ENCODE results near the gene GTF3C4.

DNA sequence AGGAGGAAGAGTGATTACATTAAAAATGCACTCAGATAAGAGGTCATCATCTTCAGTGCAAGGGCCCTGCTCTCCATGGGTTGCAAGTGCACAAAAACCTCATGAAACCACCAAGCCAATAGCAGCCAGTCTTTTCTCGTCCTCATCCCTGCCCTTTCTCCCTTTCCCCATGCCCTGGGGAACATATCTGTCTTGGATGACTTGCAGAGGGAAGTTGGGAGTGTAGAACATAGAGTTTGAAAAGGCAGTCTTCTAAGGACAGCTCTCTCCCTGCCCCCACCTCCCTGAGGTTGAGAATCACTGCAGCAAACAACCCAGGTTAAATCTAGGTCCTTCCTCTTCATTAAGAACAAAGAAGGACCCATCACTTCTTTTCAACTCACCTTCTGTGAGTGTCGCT is 22.5 kb upstream of the GTF3C4 start:
- TF ChIP-seq, protein P1, sequence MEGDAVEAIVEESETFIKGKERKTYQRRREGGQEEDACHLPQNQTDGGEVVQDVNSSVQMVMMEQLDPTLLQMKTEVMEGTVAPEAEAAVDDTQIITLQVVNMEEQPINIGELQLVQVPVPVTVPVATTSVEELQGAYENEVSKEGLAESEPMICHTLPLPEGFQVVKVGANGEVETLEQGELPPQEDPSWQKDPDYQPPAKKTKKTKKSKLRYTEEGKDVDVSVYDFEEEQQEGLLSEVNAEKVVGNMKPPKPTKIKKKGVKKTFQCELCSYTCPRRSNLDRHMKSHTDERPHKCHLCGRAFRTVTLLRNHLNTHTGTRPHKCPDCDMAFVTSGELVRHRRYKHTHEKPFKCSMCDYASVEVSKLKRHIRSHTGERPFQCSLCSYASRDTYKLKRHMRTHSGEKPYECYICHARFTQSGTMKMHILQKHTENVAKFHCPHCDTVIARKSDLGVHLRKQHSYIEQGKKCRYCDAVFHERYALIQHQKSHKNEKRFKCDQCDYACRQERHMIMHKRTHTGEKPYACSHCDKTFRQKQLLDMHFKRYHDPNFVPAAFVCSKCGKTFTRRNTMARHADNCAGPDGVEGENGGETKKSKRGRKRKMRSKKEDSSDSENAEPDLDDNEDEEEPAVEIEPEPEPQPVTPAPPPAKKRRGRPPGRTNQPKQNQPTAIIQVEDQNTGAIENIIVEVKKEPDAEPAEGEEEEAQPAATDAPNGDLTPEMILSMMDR (IDR thresholded peaks at IDR 0.05), result no peak
- TF ChIP-seq POLR2AphosphoS5 (IDR thresholded peaks at IDR 0.05), result no peak
